Activated CD8-positive, alpha-beta memory T cell treated with anti-CD3 and anti-CD28 coated beads, Interleukin-2, amount 50 U/mL, for 24 hours (primary cell): ENCODE results near the gene ARHGAP26.

Experiments
- DNase-seq: peaks from one replicate; pipeline ENCODE4 v3.0.0-alpha.2; 2020; ENCODE audit errors: extremely low read depth

Gene ARHGAP26

GRCh38 chr5:142849880-142850279 lies 79.7 kb downstream of the ARHGAP26 start:
- no peak for DNase-seq

- DNase-seq, result no peak
These were observed 81.6 kb downstream of the ARHGAP26 start for GRCh38 chr5:142851731-142852130.

GRCh38 chr5:142852416-142853198 lies 82.4 kb downstream of the ARHGAP26 start:
- DNase-seq, result no peak

- DNase-seq, result no peak
These were observed 83.5 kb downstream of the ARHGAP26 start for GRCh38 chr5:142853682-142854081.

DNA sequence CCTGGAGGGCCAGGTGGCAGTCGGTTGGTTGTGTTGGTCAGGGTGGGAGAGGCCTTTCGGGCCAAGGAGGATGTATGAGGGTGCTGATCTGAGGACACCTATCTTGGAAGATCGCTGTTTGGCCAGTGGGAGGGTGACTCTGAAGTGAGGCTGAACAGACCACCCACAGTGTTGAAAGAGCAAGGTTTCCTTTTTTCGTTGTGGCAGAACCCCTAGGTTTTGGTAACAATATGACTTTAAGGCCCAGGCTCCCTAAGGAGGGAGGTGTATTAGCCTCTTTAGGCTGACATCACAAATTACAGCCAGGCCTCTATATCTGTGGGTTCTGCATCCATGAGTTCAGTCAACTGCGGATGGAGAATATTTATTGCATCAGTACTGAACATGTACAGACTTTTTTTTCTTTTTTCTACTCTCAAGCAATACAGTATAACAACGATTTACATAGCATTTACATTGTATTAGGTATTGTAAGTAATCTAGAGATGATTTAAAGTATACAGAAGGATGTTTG lies 86.1 kb downstream of the ARHGAP26 start:
- DNase-seq, result no peak

- DNase-seq, result no peak
These were observed 87.2 kb downstream of the ARHGAP26 start for GRCh38 chr5:142857405-142857804.

DNA sequence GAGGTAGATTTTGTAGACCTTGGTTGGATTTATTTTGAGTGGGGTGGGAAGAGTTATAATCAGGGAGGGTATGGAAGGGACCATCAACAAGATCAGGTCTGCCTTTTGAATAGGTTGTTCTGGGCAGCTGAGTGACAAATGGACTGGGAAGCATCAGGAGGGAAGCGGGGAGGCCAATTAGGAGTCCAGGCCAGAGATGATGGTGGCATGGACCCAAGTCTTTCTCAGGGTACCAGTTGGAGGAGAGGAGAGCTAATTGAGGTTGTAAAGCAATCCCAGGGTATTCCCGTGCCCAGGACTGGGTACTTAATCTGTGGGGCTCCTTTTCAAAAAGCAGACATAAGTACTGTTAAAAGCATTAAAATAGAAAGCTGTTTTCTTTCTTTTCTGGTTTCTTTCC lies 88.9 kb downstream of the ARHGAP26 start:
- no peak for DNase-seq

GRCh38 chr5:142860270-142860669 lies 90.1 kb downstream of the ARHGAP26 start:
- no peak for DNase-seq

- no peak for DNase-seq
These were observed 90.8 kb downstream of the ARHGAP26 start for GRCh38 chr5:142861011-142861410.

DNA sequence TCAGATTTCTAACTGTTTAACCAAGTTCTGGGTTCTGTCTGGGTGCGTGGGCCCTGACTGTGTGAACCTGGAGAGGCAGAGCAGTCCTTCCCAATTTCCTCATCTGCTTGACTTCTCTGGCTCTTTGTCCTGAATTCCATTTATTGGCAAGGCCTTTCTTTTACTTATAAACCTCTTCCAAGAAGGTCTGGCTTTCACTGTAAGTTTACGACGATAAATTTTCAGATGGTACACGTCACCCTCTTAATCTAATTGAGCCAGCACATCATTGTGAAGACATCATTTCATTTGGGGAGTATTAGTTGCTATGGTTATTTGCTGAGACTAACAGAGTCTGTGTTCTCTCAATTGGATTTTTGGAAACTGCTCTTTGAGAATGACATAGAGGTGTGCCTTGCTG lies 92.4 kb downstream of the ARHGAP26 start:
- no peak for DNase-seq

- no peak for DNase-seq
These were observed 93.7 kb downstream of the ARHGAP26 start for GRCh38 chr5:142863856-142864255.

DNA sequence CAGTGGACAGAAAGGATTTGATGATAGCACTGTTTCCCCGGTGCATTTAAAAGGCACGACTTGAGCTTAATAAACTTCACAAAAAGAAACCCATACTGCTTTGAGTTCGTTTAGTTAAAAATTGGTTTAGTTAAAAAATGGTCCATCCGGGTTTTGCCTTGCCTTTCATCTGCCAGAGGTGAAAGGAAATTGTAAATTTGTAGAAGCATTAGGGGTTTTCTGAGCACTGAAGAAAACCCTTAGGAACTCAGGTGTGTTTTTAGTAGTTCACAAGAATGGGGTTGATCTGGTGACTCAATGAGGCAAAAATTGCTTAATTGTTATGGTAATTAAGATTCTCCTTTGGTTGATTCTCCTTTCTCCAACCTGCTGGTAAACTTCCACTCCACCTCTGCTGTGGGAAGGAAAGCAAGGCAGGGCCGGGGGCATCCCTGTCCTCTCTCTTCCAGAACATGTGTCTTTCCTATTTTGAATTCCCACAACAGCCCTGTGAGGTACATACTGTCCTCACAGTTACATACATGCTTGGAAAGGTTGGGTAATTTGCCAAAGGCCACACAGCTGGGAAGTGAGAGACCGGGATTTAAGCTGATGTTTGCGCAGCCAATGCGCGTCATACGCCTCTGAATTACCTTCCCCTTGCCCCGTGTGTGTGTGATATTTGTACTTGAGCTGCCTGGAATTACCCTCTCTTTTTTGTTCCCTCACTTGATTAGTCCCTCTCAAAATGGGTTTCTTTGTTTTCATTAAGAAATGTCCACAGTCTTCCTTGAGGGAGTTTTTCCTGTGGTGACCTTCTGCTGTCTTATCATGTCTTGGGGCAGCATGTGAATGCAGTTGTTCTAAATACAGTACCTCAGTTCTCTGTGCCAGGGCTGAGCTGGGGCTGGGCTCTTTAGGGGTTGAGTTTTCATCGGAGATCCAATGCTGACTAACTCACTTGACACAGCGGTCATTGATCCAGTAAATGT lies 94.4 kb downstream of the ARHGAP26 start:
- no peak for DNase-seq

DNA sequence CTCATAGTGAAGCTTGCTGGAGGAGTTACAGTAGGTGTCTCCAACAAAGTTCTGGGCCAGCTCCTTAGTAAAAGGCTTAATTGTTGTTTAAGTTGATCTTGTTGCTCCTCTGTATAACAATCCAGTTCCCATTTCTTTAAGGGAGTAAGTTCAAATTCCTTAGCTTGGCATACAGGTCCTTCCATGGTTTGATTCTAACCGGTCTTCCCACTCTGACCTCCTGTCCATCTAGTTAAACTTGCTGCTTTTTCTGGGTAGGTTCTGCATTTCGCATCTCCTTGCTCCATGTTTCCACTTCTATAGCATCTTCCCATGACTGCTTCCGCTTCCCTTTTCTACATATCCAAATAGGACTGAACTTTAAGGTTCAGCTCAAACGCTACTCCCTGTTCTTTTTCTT lies 95.5 kb downstream of the ARHGAP26 start:
- no peak for DNase-seq

- no peak for DNase-seq
These were observed 96.5 kb downstream of the ARHGAP26 start for GRCh38 chr5:142866563-142867275.

GRCh38 chr5:142869886-142870285 lies 99.7 kb downstream of the ARHGAP26 start:
- DNase-seq, result no peak

GRCh38 chr5:142870532-142871362 lies 100.6 kb downstream of the ARHGAP26 start:
- no peak for DNase-seq

DNA sequence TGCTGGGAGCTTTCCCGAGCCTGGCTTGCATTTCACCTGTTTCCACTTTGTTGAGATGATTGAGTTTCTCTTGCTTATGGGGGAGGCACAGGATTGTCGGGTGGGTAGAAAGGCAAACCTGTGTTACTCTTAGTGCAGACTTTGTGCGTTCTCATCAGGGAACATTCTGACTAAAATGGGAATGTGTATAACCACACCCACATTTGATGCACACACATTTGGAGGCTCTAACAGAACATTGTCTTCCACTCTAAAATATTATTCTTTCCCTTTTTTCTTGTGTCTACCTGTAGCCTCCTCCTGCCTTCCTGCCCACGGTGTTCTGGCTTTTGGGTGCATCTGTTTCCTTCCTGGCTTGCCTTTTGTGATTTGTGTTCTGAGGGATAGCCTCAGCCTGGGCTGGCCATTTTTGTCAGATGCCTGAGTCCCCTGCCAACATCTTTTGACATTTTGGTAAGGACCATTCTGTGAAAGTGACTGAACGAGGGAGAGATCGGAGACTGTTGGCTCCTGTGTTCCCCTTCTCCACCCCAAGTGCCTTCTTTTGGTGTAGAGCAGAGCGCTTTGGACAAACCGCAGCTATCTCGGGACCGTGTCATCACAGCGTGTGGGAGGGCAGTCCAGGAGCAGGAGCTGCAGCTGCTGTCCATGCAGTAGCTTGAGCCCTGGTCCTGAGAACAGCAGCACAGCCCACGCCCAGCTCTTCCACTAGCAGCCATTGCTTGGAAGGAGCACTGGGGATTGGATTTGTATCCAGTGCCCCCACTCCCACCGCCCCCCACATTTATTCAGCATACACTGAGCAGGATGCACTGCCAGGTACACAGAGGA lies 101.4 kb downstream of the ARHGAP26 start:
- DNase-seq, result no peak

- DNase-seq, result no peak
These were observed 102.0 kb downstream of the ARHGAP26 start for GRCh38 chr5:142872217-142872616.

DNA sequence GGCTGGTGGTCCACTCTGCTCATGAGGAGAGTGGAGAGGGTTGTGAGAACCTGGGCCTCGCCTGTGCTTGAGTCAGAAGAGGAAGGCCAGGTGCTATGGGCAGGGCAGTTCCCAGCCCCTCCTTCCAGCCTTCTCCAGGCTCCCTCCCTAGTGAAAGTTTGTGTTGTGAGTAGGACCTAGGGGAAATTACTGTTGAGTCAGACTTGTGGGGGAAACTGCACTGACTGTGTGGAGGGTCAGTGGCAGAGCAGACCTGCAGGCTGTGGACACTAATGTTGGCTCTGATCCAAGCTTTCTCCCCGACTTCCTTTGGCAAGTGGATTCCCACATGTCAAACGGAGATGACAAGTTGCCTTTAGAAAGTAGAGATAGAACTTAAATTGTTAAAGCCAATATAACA lies 102.6 kb downstream of the ARHGAP26 start:
- DNase-seq, result no peak

- no peak for DNase-seq
These were observed 103.7 kb downstream of the ARHGAP26 start for GRCh38 chr5:142873831-142874230.
